ENCODE results near the gene TMCC2.
"Not testable (repeated sequence)": the region's sequence is repeated elsewhere in the genome, so short reads cannot be mapped to it uniquely, and the experiment has no call there.

- TF ChIP-seq CTCF (IDR thresholded peaks at IDR 0.05; ENCODE audit: low read length); EZH2 (optimal IDR thresholded peaks at IDR 0.05; ENCODE audit: low read depth, low read length); EZH2phosphoT487 (IDR thresholded peaks at IDR 0.05; ENCODE audit: low read length): not testable (repeated sequence)
These were observed 47.4 kb upstream of the TMCC2 start for GRCh38 chr1:205180331-205180730.
